Mucosa of gallbladder (tissue), 1 donor: ENCODE measurements around the gene ZNF555. TPM values are rescaled to one million over a fixed set of nuclear protein-coding genes. Genes with fewer than 3 reads are reported as not detected.
"Not testable (repeated sequence)": the region's sequence is repeated elsewhere in the genome, so short reads cannot be mapped to it uniquely, and the experiment has no call there.

Source experiments
- DNase-seq: peaks from one replicate; pipeline ENCODE4 v3.0.0-alpha.2; 2020; ENCODE audit warnings: low spot score
- total RNA-seq: library from RNA; stranded (reverse); gene quantifications from one replicate; pipeline ENCODE4 v1.2.1, GENCODE V29; 2021
- donor health status: DM: no; HTN: no; CAD: no.

The ZNF555 gene
- total RNA-seq = 5.8 TPM

DNA sequence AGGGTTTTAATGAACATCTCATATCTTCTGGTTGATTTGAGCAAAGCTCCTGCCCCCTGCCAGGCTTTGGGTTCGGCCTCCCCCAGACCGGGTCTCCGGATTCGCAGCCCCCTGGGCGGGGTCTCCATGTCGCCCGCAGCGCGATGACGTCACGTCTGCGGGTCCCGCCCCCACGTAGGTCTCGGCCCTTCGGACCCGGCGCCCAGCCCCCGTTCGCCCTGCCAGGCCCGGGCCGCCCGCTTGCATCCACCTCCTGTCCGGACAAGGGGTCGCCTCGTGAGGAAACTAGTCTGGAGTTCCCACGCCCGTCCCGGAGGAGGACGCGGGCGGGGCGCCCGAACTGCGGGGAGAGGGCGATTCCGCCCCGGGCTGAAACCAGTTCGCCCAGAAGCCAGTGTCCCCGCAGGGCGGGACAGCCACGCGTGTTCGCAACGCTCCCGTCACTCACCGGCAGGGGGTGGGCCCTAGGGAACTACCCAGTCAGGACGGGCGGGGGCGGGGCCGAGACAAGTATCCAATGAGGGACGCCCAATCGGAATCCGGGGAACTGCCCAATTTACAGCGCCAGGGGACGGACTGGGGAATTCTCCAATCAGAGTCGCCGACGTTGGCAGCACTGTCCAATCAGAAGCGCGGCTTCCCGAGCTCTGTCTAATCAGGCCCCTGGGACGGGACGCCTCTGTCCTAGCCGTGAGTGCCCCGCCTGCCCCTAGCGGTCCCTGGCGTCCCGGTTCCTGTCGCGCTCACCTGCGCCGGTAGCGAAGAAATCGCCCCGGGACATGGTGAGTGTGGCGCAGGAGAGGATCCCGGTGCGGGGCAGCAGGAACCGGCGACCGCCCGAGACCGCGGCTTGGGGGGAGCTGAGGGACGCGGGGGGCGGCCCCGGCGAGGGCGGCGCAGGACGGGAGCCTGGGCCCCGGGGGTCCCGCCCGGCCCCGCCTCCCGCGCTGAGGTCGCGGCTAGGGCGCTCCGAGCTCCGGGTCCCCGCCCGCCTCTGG is at the start of gene ZNF555:
Gene ZNF555, plus strand, starts transcription at position 682 of the 998 bp plus-strand sequence. Its CDS starts 98 bp downstream, at position 780.
- DNase-seq = peak; percentile 100

- no peak for DNase-seq
Observed at GRCh38 chr19:2791876-2792275, 49.4 kb upstream of the ZNF555 start.

DNA sequence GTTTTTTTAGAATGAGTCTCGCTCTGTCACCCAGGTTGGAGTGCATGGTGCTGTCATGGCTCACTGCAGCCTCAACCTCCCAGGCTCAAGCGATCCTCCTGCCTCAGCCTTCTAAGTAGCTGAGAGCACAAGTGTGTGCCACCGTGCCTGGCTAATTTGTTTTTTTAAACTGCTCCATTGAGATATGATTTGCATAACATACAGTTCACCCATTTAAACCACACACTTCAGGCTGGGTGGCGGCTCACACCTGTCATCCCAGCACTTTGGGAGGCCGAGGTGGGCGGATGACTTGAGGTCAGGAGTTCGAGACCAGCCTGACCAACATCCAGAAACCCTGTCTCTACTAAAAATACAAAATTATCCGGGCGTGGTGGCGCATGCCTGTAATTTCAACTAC is 48.6 kb upstream of the ZNF555 start:
- DNase-seq = not testable (repeated sequence)

DNA sequence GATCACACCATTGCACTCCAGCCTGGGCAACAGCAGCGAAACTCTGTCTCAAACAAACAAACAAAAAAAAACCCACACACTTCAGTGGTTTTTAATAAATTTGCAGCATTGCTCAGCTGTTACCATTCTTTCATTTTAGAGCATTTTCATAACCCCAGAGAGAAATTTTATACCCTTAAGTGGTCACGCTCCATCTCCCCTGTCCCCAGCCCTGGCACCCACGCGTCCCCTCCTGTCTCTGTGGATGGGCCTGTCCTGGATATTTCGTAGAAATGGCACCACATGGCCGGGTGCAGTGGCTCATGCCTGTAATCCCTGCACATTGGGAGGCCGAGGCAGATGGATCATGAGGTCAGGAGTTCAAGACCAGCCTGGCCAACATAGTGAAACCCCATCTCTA is 48.1 kb upstream of the ZNF555 start:
- DNase-seq = no peak

- DNase-seq = no peak
Observed at GRCh38 chr19:2793577-2793976, 47.7 kb upstream of the ZNF555 start.

- DNase-seq = no peak
Observed at GRCh38 chr19:2795827-2796658, 45.2 kb upstream of the ZNF555 start.

DNA sequence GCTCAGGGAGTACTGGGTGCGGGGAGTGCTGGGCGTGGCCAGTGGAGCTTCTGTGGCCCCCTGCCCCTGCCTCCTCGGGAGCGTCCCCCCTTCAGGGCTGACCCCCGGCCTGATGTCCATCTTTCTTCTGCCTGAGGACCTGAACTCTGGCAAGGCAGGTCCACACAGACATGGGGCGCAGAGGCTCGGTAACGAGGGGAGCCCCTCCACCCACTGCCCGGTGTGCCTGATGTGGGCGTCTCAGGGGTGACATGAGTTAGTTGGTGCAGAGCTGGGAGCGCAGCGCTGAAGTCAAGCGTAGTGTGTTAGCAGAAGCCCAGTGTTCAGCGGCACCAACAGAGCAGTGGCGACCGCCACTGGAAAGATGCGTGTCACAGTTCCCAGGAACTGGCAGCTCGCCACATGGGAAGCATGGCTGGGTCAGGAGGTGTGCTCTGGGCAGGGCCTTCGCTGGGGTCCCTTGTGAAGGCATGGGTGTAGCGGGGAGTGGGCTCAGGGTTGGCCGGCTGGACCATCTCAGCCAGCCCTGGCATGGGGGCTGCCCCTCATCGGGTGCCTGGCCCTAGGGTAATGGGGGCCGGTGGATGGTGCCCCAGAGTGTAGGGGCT is 44.5 kb upstream of the ZNF555 start:
- no peak for DNase-seq

DNA sequence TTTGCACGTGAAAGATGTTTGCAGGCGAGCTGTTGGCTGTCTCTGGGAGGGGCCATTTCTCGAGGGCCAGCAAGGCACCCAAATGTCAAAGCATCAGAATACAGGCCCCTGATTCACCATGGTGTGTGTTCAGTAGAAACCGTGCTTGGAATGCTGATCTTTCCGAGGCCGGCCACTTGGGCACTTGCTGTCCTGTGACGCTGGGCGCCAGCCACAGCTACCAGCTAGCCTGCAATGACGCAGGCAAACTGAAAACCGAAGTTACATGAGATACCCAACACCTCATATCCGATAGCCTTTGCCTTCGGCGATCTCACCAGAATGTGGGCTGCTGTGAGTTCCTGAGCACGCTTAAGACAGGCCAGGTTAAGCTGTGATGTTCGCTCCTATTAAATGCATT is 44.0 kb upstream of the ZNF555 start:
- DNase-seq = no peak

GRCh38 chr19:2798158-2798685 is 43.1 kb upstream of the ZNF555 start:
- no peak for DNase-seq

- DNase-seq = no peak
Observed at GRCh38 chr19:2798733-2799132, 42.5 kb upstream of the ZNF555 start.

- no peak for DNase-seq
Observed at GRCh38 chr19:2799273-2800020, 41.8 kb upstream of the ZNF555 start.

GRCh38 chr19:2800506-2800905 is 40.8 kb upstream of the ZNF555 start:
- DNase-seq = no peak

- DNase-seq = no peak
Observed at GRCh38 chr19:2802826-2803225, 38.4 kb upstream of the ZNF555 start.

DNA sequence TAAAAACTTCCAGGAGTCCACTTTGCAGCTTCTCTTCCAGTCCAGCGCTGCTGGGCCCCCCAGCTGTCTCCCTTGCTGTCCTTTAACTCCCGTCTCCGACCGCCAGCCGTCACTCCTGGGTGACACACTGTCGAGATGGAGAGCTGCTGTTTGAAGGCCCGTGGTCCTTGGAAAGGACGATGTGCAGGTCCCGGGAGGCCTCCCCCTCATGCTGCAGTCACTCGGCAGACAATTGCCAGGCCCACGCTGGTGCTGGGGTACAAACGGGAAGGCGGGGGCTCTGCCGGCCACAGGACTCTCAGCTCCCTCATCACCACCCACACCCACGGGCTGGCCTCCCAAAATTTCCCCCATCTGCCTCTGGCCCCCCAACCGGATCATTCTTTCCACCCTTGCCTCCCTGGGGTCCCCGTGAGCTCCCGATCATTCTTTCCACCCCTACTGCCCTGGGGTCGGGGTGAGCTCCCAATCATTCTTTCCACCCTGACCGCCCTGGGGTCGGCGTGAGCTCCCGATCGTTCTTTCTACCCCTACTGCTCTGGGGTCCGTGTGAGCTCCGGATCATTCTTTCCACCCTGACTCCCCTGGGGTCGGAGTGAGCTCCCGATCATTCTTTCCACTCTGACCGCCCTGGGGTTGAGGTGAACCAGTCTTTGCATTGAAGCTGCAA is 37.7 kb upstream of the ZNF555 start:
- no peak for DNase-seq

DNA sequence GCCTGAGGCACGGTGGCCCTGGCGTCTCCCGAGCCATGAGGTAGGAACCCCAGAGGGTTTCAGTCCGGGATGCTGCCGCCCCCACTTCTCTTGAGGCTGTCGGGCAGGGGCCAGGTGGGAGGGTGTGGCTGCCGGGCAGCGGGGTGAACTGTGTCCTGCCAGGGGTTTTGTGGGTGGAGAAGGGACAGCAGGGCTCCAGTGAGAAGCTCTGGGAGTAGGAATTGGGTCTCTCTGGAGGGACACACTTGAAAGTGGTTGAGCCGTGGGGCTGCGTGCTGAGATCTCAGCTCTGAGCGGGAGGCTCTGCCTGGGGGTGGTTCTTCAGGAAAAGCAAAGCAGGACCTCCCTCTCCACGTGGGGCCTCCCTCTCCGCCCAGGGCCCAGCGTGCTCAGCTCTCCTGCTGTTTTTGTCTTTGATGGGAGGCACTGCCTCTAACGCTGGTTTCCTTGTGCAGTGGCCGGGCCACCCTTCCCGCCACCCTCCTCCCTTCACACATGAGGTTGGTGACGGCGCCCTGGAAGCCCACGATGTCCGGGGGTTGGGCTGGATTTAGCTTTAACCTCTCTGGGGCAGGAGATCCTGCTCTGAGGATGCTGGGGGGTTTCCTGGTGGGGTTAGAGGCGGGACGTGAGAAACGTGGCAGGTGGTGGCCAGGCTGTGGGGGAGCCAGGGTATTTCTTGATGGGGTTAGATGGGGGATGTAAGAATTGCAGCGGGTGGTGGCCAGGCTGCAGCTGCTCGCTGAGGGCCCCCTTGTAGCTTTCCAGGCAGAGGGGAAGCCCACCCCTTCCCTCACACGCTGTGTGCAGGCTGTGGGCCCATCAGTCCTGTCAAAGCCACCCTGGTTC is 36.9 kb upstream of the ZNF555 start:
- DNase-seq = no peak

- DNase-seq = no peak
Observed at GRCh38 chr19:2805261-2805900, 35.9 kb upstream of the ZNF555 start.

DNA sequence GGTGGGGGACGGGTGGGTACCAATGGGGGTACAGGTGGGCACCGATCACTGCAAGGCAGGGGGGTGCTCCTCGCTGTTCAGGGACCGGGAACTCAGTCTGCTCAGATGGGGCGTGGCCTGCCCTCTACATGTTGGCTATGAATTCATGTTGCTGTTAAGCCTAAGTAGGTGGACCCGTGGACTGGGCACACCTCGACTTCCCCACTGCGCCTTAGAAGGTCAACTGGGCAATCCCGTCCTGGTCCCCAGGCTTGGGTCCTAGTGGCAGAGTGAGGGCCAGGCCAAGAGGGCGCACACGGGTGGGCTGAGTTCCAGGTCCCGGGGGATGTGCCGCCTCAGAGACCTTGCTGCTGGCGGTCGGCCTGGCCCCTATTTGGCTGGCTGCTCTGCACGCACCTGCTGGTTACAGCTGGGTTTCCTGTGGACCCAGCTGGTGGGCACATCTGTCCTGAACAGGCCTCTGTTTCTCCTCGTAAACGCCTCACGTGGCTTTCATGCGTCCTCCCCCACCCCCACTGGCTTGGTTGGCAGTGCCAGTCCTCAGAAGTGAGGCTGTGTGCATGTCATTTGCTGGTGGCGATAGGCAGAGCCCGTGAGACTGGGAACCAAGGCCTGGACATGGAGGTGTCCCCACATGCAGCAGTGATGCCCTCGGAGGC is 35.2 kb upstream of the ZNF555 start:
- DNase-seq = no peak

GRCh38 chr19:2806736-2807378 is 34.4 kb upstream of the ZNF555 start:
- no peak for DNase-seq
